ACC112 (cell line): ENCODE data around the gene POFUT1.

Source experiments
- H2AFZ ChIP-seq: fragments of 200-600 bp; sonication (generic); one replicate; pipeline ENCODE4 v1.6.0; 2017; ENCODE audit warnings: antibody characterized with exemption, low read length; ENCODE audit not compliant: unreplicated experiment
- H3K27ac ChIP-seq: fragments of 200-600 bp; sonication (generic); 2 replicates; pipeline ENCODE4 v1.5.1; 2014; ENCODE audit warnings: low read depth, mild to moderate bottlenecking, antibody characterized with exemption, low read length, moderate library complexity
- H3K27me3 ChIP-seq: fragments of 200-600 bp; sonication (generic); 2 replicates; pipeline ENCODE4 v1.6.1; 2014; ENCODE audit warnings: mild to moderate bottlenecking, antibody characterized with exemption, low read length, moderate library complexity, mixed read lengths; ENCODE audit not compliant: insufficient read depth
- H3K36me3 ChIP-seq: fragments of 200-600 bp; sonication (generic); 2 replicates; pipeline ENCODE4 v1.6.1; 2016; ENCODE audit warnings: mild to moderate bottlenecking, antibody characterized with exemption, low read length, moderate library complexity, mixed read lengths; ENCODE audit not compliant: insufficient read depth
- H3K4me1 ChIP-seq: fragments of 200-600 bp; sonication (generic); one replicate; pipeline ENCODE4 v1.6.1; 2016; ENCODE audit warnings: low read length, mixed read lengths; ENCODE audit not compliant: insufficient read depth, unreplicated experiment, control insufficient read depth
- H3K4me3 ChIP-seq: fragments of 200-600 bp; sonication (generic); 2 replicates; pipeline ENCODE4 v1.5.1; 2014; ENCODE audit warnings: mild to moderate bottlenecking, low read depth, low read length
- H3K79me2 ChIP-seq: fragments of 200-600 bp; sonication (generic); one replicate; pipeline ENCODE4 v1.6.0; 2016; ENCODE audit warnings: low read length; ENCODE audit not compliant: control insufficient read depth, unreplicated experiment, insufficient read depth

Gene POFUT1

GRCh38 chr20:32199006-32199405 is 8.7 kb upstream of the POFUT1 start:
- Histone ChIP-seq H2AFZ (no peak overlapping the region), H3K27me3 (no peaks in the 10 kb centered on the region), H3K4me3 (no peak overlapping the region), H3K36me3 (peaks cover 16% of the 10 kb centered on the region; the same call in 1 of the 2 replicates), H3K27ac (no peak overlapping the region), H3K79me2 (peaks cover 35% of the 10 kb centered on the region), H3K4me1 (peaks cover 21% of the 10 kb centered on the region)

DNA sequence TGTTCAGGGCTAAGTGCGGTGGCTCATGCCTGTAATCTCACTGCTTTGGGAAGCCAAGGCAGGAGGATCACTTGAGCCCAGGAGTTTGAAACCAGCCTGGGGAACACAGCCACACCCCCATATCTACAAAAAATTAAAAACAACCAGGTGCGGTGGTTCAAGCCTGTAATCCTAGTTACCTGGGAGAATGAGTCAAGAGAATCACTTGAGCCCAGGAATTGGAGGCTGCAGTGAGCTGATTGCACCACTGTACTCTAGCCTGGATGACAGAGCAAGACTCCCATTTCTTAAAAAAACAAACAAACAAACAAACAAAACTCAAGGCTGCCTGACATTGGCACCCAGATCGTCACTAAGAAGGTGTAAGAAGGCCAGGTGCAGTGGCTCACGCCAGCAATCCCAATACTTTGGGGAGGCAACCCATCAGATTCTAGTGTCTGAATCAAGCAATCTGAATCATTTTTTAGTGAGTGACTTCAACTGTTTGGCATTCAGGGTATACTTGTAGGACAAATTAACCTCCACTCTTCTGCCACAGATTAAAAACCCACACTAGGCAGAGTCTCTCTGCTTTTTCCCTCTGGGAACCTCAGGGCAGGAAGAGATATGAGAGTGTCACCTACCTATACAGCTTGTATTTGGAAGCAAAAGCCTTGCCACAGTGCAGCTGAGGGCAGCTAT is 6.2 kb upstream of the POFUT1 start:
- Histone ChIP-seq H3K27me3 (no peaks in the 10 kb centered on the region), H3K79me2 (peaks cover 59% of the 10 kb centered on the region), H3K36me3 (peaks cover 16% of the 10 kb centered on the region; the same call in 1 of the 2 replicates), H3K4me3 (no peak overlapping the region), H3K4me1 (peaks cover 43% of the 10 kb centered on the region), H3K27ac (peak overlapping the region; percentile 35; the same call in 1 of the 2 replicates), H2AFZ (no peak overlapping the region)

- peaks cover 16% of the 10 kb centered on the region; the same call in 1 of the 2 replicates for H3K36me3 ChIP-seq
Observed at GRCh38 chr20:32201977-32202363, 5.7 kb upstream of the POFUT1 start.

DNA sequence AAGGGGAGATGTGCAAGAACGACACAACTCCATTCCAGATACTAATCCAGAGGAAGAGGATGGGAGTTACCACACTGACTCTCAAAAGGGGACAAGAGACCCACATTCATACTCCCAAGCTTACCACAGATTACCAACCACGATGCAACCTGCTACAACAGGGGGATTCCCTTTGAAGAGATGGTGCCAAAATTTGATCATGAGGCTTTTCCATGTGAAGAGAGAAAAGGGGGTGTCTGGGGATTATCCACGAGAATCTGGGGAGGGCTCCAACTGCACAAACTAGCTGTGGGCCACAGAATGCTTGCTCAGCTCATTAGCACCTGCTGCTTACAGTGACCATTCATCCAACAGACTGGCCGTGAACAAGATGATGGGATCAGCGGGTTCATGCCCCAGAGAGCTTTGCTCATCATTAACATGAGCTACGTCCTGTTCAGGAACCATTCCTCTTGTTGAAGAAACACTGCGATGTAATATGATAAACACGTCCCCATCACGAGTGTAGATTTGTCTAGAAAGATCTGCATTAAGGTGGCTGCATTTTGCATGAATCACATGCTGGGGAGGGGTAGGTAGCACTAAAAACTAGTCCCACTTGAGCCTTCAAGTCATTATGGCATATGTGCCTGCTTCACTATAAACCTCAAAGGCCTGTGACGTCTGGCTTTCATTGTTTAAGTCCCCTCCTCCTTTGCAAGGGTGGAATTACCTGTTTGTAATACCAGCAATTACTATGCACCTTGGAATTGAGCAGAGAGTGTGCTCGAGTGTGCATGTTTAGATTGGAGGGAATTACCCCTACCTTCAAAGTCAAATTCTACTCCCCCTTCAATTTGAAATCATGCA is 4.1 kb upstream of the POFUT1 start:
- Histone ChIP-seq H3K36me3 (peaks cover 16% of the 10 kb centered on the region; the same call in 1 of the 2 replicates), H3K4me3 (peak overlapping the region; percentile 27; the same call in 1 of the 2 replicates), H3K79me2 (peaks cover 78% of the 10 kb centered on the region), H3K27ac (peak overlapping the region; percentile 41; the same call in 1 of the 2 replicates), H3K4me1 (peaks cover 46% of the 10 kb centered on the region), H3K27me3 (no peaks in the 10 kb centered on the region), H2AFZ (no peak overlapping the region)

More at GRCh38 chr20:32201977-32202363, 5.7 kb upstream of the POFUT1 start:
- Histone ChIP-seq H2AFZ (no peak overlapping the region), H3K27ac (peak overlapping the region; percentile 35; the same call in 1 of the 2 replicates), H3K4me1 (peaks cover 46% of the 10 kb centered on the region), H3K4me3 (no peak overlapping the region), H3K27me3 (no peaks in the 10 kb centered on the region), H3K79me2 (peaks cover 64% of the 10 kb centered on the region)

GRCh38 chr20:32204205-32205109 is 3.2 kb upstream of the POFUT1 start:
- H2AFZ ChIP-seq: no peak overlapping the region
- H3K4me3 ChIP-seq: peak overlapping the region; percentile 27
- peak overlapping the region; percentile 41 for H3K27ac ChIP-seq
- peaks cover 52% of the 10 kb centered on the region for H3K4me1 ChIP-seq
- H3K79me2 ChIP-seq: peaks cover 87% of the 10 kb centered on the region
- peaks cover 14% of the 10 kb centered on the region; the same call in 1 of the 2 replicates for H3K36me3 ChIP-seq
- H3K27me3 ChIP-seq: no peaks in the 10 kb centered on the region

DNA sequence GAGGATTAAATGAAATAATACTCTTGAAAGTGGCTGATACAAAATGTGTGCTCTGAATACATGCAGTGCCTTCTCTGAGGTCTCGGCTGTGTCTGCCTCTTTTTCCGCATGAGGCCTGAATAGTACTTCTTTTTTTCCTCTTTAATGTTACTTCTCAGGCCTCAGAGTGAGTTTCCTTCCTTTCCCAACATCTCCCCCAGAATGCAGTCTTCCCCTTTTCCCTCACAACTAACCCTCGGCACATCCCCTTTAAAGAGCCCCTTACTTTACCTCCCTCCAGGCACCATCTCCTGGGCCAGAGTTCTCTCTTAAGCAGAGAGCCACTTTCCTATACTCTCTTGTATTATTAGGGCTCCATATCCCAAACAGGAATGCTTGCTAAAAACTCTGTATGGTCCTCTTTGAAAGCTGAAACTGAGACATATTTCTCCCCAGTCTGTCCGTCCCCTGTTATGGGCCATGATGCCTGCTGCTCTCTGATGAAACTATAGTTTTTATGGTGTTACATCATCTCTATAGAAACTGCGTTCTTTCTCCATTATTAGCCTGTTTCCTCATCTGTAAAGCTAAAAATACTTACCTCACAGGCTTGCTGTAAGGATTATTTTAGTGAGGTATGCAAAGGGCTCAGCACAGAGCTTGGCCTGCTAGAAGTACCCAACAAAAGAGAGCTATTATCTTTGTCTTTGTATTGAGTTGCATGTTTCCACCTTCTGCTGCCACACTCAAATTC is 2.4 kb upstream of the POFUT1 start:
- Histone ChIP-seq H3K4me1 (peaks cover 57% of the 10 kb centered on the region), H3K27ac (peak overlapping the region; percentile 41), H3K36me3 (peaks cover 10% of the 10 kb centered on the region; the same call in 1 of the 2 replicates), H2AFZ (no peak overlapping the region), H3K27me3 (no peaks in the 10 kb centered on the region), H3K79me2 (peaks cover 90% of the 10 kb centered on the region), H3K4me3 (no peak overlapping the region; the same call in 1 of the 2 replicates)

DNA sequence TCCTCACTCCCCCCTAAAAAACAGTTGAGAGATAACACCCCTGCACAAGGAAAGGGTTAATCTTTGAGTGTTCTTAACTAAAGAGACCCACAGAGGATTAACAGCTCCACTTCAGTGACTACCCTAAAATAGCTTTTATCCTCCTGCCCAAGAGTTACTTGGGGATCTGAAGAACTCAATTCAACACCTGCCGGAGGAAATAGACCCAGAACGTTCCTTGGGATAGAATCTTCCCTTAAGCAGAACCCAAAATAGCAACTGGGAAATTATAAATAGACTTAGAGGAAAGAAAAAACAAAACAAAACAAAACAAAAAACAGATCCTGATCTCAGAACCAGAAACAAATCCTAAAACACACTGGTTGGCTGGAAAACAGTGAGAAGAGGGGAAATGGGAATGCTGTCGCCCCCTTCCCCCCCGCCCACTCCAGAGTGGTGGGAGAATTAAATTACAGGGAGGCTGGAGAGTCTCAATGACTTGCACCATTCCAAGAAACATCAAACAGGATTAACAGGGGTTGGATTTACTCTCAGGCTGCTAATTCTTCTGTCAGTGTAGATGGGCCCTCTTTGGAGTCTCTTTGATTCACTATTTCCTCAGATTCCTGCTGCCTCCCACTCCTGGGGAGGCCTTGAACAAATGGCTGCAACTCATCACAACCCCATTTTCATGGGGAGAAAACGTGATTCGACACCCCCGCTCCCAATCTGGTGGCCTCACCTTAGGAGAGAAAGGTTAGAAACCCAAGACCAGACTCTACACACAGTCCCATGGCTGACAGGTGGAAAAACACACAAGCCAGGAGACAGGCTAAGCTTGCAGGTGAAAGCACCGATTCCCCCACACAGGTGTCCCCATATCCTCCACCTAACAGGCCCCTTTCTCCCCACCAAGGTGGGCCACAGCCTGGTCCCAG is 1.6 kb upstream of the POFUT1 start:
- H3K27ac ChIP-seq: no peak overlapping the region
- peak overlapping the region; percentile 98 for H3K4me3 ChIP-seq
- H3K27me3 ChIP-seq: no peaks in the 10 kb centered on the region
- H3K36me3 ChIP-seq: peaks cover 6% of the 10 kb centered on the region; the same call in 1 of the 2 replicates
- H2AFZ ChIP-seq: no peak overlapping the region
- H3K79me2 ChIP-seq: peaks cover 91% of the 10 kb centered on the region
- peaks cover 57% of the 10 kb centered on the region for H3K4me1 ChIP-seq

DNA sequence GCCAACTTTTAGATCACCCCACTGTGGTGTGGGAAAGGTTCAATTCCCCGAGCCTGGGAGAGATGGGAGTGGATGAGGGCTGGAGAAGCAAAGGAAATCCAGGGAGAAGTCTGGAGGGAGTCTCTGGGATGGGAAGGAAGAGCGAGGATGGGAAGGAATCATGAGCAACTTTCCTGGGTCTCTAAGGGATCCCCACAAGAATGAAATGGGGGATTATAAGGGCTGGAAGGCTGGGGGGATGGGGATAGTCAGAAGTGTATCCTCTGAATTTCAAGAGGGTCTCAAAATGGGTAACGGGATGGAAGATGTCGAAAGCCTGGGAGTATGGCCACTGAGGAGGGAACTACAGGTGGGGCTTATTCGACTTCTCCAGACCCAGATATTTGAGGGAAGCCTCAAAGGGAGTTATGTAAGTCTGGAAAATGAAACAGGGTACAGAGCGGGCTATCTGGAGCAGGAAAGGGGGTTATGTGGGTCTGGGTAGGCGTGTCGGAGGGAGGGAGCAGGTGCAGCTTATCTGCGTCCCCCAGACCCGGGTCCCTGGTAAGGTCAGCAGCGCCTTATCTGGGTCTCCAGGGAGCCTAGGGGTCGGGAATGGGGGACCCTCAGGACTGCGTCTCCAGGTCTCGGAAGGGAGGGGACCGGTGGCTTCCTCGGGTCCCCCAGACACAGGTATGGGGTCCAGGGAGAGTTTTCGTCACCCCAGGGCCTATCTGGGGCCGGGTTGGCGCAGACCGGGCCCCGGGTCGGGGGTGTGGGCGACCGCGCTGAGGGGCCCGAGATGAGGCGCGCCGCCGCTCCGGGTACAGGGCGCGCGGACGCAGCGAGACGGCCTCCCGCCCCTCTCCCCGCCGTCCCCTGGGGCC is 687 bp upstream of the POFUT1 start:
- H3K27ac ChIP-seq: no peak overlapping the region; the same call in 1 of the 2 replicates
- H2AFZ ChIP-seq: peak overlapping the region; percentile 69
- peak overlapping the region; percentile 98 for H3K4me3 ChIP-seq
- H3K4me1 ChIP-seq: peaks cover 48% of the 10 kb centered on the region
- H3K79me2 ChIP-seq: peaks cover 87% of the 10 kb centered on the region
- no peaks in the 10 kb centered on the region; the same call in 1 of the 2 replicates for H3K36me3 ChIP-seq
- no peaks in the 10 kb centered on the region for H3K27me3 ChIP-seq
